ENCODE measurements around the gene SUCO. TPM values are rescaled to one million over a fixed set of nuclear protein-coding genes. Genes with fewer than 3 reads are reported as not detected.

Gene SUCO
- total and polyA plus RNA-seq, 2 of the 13 experiments (the other 11 are each of a cell fraction or from before 2014, with no cell fraction given): 12.6 to 25.5 TPM

DNA sequence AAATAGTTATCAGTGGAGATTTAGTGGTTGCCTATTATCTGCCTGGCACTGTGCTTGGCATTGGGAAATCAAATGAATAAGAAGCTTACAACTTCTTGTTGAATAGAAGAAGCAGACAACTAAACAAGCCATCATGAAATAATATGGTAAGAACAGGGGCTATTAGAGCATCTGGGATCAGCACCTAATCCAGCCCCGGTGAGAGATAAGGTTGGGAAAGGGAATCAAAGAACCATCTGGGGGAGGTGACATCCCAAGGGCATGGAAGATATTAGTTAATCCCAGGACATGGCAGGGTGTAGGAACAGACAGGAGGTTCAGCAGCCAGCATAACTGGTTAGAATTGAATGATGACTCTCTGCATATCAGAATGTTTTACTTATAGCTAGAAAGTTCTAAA lies 36.3 kb upstream of the SUCO start (continued):
- TF ChIP-seq FOXA1 (IDR thresholded peaks at IDR 0.05) (no peak), FOXA1 (CRISPR knock-in tag; IDR thresholded peaks at IDR 0.05) (no peak), ZNF441 (CRISPR knock-in tag; IDR thresholded peaks at IDR 0.05; ENCODE audit: borderline replicate concordance) (no peak), SNAPC5 (CRISPR knock-in tag; IDR thresholded peaks at IDR 0.05; ENCODE audit: borderline replicate concordance) (no peak)

GRCh38 chr1:172497230-172497629 lies 35.7 kb upstream of the SUCO start:
- H2AFZ ChIP-seq (ENCODE audit: low read length): peak overlapping the region; percentile 37
- no peaks in the 10 kb centered on the region for H3K79me2 ChIP-seq (ENCODE audit: insufficient read depth, low read length)
- in situ Hi-C loops (cut with HindIII; ENCODE audit: extremely low pct_ligation_motif_present, low pct_unique_long_range_greater_than_20kb) (no loop called here), intact Hi-C loops (cut with micrococcal nuclease; ENCODE audit: unreplicated experiment) (no loop called here)
- ATAC-seq: peak; percentile 56
- BruUV-seq (replicated peaks): no TSS peak
- peak overlapping the region in 2 of 3 experiments; percentile 8 to 27; a peak in 1 of 6 replicates for H3K4me3 ChIP-seq (replicated peaks in 1 of 3; ENCODE audit: insufficient read depth in 1 of 3, low read depth in 2 of 3, low read length in 3 of 3)
- H3K4me2 ChIP-seq (ENCODE audit: low read depth, low read length): peak overlapping the region; percentile 65
- peaks cover 77% of the 10 kb centered on the region for H3K4me1 ChIP-seq (ENCODE audit: insufficient read depth, low read length)
- 2% methylated on average over 5 of the region's 5 CpGs for WGBS (ENCODE audit: low lambda C conversion rate)
- H3K9me3 ChIP-seq (ENCODE audit: low read length): no peaks in the 10 kb centered on the region
- TF ChIP-seq PRMT3 (CRISPR knock-in tag; IDR thresholded peaks at IDR 0.05; ENCODE audit: borderline replicate concordance, low read depth) (no peak), TEAD3 (CRISPR knock-in tag; optimal IDR thresholded peaks at IDR 0.05; ENCODE audit: borderline replicate concordance) (peak; percentile 83), ZNF296 (CRISPR knock-in tag; conservative IDR thresholded peaks at IDR 0.05) (no peak)
- no peaks in the 10 kb centered on the region for H4K20me1 ChIP-seq (ENCODE audit: insufficient read depth, low read length)
- no peak overlapping the region for H3K9ac ChIP-seq (ENCODE audit: insufficient read depth, low read depth, low read length)
- ChIA-PET POLR2A (interaction anchor here (1.1 to 2.3 kb wide), 4 partner anchors 13 to 47 kb away, joined by 5 to 13 read pairs (median 5); partner anchors contain the start of gene SUCO), CTCF (ENCODE audit: low intra/inter-chr PET ratio, low total read pairs) (no interaction called here)
- no peaks in the 10 kb centered on the region for H3K36me3 ChIP-seq (replicated peaks in 1 of 2; ENCODE audit: control insufficient read depth in 1 of 2, insufficient read depth in 2 of 2, low read length in 2 of 2)
- H3K27ac ChIP-seq (ENCODE audit: extremely low read length, insufficient read depth, low read length): no peak overlapping the region
- DNase-seq (ENCODE audit: low spot score): peak; percentile 52
- no peak for FAIRE-seq
- H3K27me3 ChIP-seq (ENCODE audit: control insufficient read depth in 1 of 2, insufficient read depth in 2 of 2, low read length in 2 of 2): no peaks in the 10 kb centered on the region

DNA sequence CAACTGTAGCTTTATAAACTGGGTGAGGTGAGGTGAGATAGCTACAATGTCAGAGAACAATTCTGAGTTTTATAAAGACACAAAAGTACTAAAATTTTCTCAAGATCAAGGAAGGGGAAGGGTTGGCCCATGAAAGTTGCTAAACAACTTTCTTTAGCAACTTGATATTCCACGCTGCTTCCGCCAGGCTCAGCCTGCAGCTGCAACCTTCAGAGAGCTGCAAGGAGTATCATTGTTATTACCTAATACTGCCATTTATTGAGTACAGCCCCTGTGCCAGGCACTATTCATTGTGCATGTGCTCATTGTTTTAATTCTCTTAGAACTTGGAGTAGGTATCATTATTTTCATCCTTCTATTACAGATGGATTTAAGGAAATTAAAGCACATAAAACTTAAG lies 34.1 kb upstream of the SUCO start:
- intact Hi-C loops (cut with micrococcal nuclease; ENCODE audit: unreplicated experiment): loop anchor here (1.0 to 2.0 kb wide), 2 partner anchors 34 to 49 kb away; partner anchors contain the start of gene SUCO
- H3K36me3 ChIP-seq (replicated peaks in 1 of 2; ENCODE audit: control insufficient read depth in 1 of 2, insufficient read depth in 2 of 2, low read length in 2 of 2): no peaks in the 10 kb centered on the region
- no peak overlapping the region for H3K27ac ChIP-seq (ENCODE audit: extremely low read length, insufficient read depth, low read length)
- no peaks in the 10 kb centered on the region for H3K9me3 ChIP-seq (ENCODE audit: low read length)
- no peak for FAIRE-seq
- H3K4me1 ChIP-seq (ENCODE audit: insufficient read depth, low read length): peaks cover 71% of the 10 kb centered on the region
- ChIA-PET CTCF (ENCODE audit: low intra/inter-chr PET ratio, low total read pairs) (interaction anchor here (1.6 kb wide), 1 partner anchor 49 kb away, joined by 4 read pairs; no protein-coding TSS in a partner anchor), POLR2A (interaction anchor here (1.9 to 3.7 kb wide), 3 partner anchors 31 to 49 kb away, joined by 19 to 39 read pairs (median 21); partner anchors contain the start of gene SUCO)
- no peak overlapping the region for H3K4me3 ChIP-seq (replicated peaks in 1 of 3; ENCODE audit: insufficient read depth in 1 of 3, low read depth in 2 of 3, low read length in 3 of 3)
- no peaks in the 10 kb centered on the region for H3K27me3 ChIP-seq (ENCODE audit: control insufficient read depth in 1 of 2, insufficient read depth in 2 of 2, low read length in 2 of 2)
- H2AFZ ChIP-seq (ENCODE audit: low read length): no peak overlapping the region
- no peak for DNase-seq (ENCODE audit: low spot score)
- H3K9ac ChIP-seq (ENCODE audit: insufficient read depth, low read depth, low read length): no peak overlapping the region
- in situ Hi-C loops (cut with HindIII; ENCODE audit: extremely low pct_ligation_motif_present, low pct_unique_long_range_greater_than_20kb): no loop called here
- BruUV-seq (replicated peaks): no TSS peak
- H3K4me2 ChIP-seq (ENCODE audit: low read depth, low read length): no peak overlapping the region
- no peak for ATAC-seq
- H4K20me1 ChIP-seq (ENCODE audit: insufficient read depth, low read length): no peaks in the 10 kb centered on the region
- no peaks in the 10 kb centered on the region for H3K79me2 ChIP-seq (ENCODE audit: insufficient read depth, low read length)
- 92% methylated on average over 2 of the region's 2 CpGs for whole genome bisulfite sequencing (ENCODE audit: low lambda C conversion rate)
- TF ChIP-seq ZNF367 (CRISPR knock-in tag; IDR thresholded peaks at IDR 0.05; ENCODE audit: borderline replicate concordance): no peak
- TF ChIP-seq ZBTB1 (CRISPR knock-in tag; IDR thresholded peaks at IDR 0.05; ENCODE audit: borderline replicate concordance): no peak
- no peak for TF ChIP-seq RNF2 (conservative IDR thresholded peaks at IDR 0.05; ENCODE audit: low read depth)
- TF ChIP-seq, protein P1, sequence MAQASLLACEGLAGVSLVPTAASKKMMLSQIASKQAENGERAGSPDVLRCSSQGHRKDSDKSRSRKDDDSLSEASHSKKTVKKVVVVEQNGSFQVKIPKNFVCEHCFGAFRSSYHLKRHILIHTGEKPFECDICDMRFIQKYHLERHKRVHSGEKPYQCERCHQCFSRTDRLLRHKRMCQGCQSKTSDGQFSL (CRISPR knock-in tag; IDR thresholded peaks at IDR 0.05): no peak
- TF ChIP-seq TBX2 (CRISPR knock-in tag; IDR thresholded peaks at IDR 0.05; ENCODE audit: borderline replicate concordance): no peak
- no peak for TF ChIP-seq ZNF639 (CRISPR knock-in tag; conservative IDR thresholded peaks at IDR 0.05)
- no peak for TF ChIP-seq ZC3H13 (CRISPR knock-in tag; IDR thresholded peaks at IDR 0.05)
- TF ChIP-seq RBFOX2 (IDR thresholded peaks at IDR 0.05; ENCODE audit: low read depth, low read length): no peak
- TF ChIP-seq SMAD9 (CRISPR knock-in tag; IDR thresholded peaks at IDR 0.05): no peak
- TF ChIP-seq XRCC5 (optimal IDR thresholded peaks at IDR 0.05; ENCODE audit: low read length): no peak

Data from HepG2 (cell line).